Measurements from ENCODE around the gene YY1AP1. TPM values are rescaled to one million over a fixed set of nuclear protein-coding genes. Genes with fewer than 3 reads are reported as not detected.
"Not testable (repeated sequence)": the region's sequence is repeated elsewhere in the genome, so short reads cannot be mapped to it uniquely, and the experiment has no call there.

The YY1AP1 gene
- total RNA-seq, 1 donor from 2014 or later: 50.8 TPM

DNA sequence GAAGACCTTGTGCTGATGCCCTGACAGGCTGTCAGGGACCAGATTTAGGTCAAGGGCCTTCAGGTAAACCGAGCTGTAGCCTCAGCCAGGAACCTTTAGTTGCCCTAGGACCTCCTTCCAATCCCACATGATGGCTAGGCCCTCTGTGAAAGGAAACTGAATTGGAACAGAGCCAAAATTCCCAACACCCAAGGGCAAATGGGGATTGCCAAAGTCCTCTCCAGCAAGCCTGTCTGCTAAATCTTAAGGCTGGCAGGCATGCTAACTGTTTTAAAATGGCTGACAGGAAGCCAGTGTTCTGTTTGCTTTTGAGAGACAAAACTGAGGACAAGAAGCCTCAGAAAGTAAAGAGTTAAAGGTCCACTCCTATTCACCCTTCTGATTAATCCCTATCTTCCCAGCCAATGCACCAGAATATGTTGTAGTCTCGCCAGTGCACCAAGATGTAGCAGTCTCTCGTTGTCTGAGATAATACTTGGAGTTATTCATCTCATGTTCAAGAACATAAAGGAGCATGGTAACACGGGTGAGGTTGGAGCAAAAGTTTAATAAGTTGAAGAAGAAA lies 43.5 kb downstream of the YY1AP1 start:
- Mint-ChIP-seq H3K4me3 (no peak overlapping the region), H3K27ac (no peak overlapping the region), H3K4me1 (ENCODE audit: unreplicated experiment) (peaks cover 4% of the 10 kb centered on the region), H3K27me3 (no peaks in the 10 kb centered on the region), H3K9me3 (no peaks in the 10 kb centered on the region), H3K36me3 (no peaks in the 10 kb centered on the region)
- no peak for DNase-seq (ENCODE audit: extremely low spot score, unreplicated experiment)
- TF ChIP-seq, protein P1, sequence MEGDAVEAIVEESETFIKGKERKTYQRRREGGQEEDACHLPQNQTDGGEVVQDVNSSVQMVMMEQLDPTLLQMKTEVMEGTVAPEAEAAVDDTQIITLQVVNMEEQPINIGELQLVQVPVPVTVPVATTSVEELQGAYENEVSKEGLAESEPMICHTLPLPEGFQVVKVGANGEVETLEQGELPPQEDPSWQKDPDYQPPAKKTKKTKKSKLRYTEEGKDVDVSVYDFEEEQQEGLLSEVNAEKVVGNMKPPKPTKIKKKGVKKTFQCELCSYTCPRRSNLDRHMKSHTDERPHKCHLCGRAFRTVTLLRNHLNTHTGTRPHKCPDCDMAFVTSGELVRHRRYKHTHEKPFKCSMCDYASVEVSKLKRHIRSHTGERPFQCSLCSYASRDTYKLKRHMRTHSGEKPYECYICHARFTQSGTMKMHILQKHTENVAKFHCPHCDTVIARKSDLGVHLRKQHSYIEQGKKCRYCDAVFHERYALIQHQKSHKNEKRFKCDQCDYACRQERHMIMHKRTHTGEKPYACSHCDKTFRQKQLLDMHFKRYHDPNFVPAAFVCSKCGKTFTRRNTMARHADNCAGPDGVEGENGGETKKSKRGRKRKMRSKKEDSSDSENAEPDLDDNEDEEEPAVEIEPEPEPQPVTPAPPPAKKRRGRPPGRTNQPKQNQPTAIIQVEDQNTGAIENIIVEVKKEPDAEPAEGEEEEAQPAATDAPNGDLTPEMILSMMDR (conservative IDR thresholded peaks at IDR 0.05): no peak

DNA sequence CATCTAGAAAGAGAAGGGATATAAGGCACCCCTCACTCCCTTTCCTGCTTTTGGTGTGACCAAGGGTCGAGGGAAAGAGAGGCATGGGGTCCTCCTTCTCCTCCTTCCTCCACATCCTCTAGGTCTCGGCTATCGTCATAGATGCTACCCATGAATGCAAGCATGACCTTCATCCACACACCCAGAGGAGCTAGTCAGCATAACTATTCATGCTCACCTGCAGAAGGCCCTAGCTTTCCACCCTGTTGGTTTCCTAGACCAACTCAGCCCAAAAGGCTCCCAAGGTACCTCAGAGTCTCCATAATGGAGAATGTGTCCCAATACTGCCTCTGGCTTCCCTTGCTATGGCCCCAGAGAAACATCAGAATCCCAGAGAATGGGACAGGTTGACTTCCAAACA lies 45.3 kb downstream of the YY1AP1 start:
- H3K9me3 Mint-ChIP-seq: no peaks in the 10 kb centered on the region
- DNase-seq (ENCODE audit: extremely low spot score, unreplicated experiment): no peak
- no peaks in the 10 kb centered on the region for H3K27me3 Mint-ChIP-seq
- H3K27ac Mint-ChIP-seq: no peak overlapping the region
- H3K4me1 Mint-ChIP-seq (ENCODE audit: unreplicated experiment): peaks cover under 1% of the 10 kb centered on the region
- TF ChIP-seq, protein P1 (conservative IDR thresholded peaks at IDR 0.05): no peak
- H3K4me3 Mint-ChIP-seq: no peak overlapping the region
- H3K36me3 Mint-ChIP-seq: no peaks in the 10 kb centered on the region

DNA sequence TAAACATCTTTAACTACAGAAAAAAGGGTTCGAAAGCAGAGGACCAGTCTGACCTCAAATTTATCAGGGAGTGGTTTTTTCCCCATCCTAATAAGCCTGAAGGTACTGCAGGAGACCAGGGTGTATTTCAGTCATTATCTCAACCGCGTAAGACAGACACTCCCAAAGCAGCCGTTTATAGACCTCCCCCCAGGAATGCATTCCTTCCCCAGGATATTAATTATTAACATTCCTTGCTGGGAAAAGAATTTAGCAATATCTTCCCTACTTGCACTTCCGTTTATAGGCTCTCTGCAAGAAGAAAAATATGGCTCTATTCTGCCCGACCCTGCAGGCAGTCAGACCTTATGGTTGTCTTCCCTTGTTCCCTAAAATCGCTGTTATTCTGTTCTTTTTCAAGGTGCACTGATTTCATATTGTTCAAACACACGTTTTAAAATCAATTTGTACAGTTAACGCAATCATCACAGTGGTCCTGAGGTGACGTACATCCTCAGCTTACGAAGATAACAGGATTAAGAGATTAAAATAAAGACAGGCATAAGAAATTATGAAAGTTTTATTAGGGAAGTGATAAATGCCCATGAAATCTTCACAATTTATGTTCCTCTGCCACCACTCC lies 45.9 kb downstream of the YY1AP1 start:
- not testable (repeated sequence) for DNase-seq (ENCODE audit: extremely low spot score, unreplicated experiment); H3K4me3 Mint-ChIP-seq; H3K4me1 Mint-ChIP-seq (ENCODE audit: unreplicated experiment); H3K36me3 Mint-ChIP-seq; H3K9me3 Mint-ChIP-seq; H3K27ac Mint-ChIP-seq; H3K27me3 Mint-ChIP-seq

DNA sequence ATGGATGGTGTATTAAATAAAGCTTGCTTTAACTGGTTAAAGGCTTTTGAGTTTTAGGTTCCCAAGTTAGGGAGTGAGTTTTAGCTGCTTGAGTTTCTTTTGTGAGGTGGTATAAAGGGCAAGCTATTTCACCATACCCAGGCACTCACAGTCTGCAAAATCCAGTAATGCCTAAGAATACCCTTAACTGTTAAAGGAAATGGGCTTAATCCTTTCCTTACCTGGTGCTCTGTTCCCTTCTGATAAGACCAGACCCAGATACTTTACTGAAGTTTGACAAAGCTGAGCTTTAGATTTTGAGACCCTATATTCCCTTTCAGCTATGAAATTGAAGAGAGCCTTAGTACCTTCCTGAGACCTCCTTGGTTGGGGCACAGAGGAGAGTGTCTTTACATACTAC lies 48.2 kb downstream of the YY1AP1 start:
- no peak overlapping the region for H3K27ac Mint-ChIP-seq
- H3K27me3 Mint-ChIP-seq: no peaks in the 10 kb centered on the region
- no peaks in the 10 kb centered on the region for H3K4me1 Mint-ChIP-seq (ENCODE audit: unreplicated experiment)
- TF ChIP-seq, protein P1 (conservative IDR thresholded peaks at IDR 0.05): no peak
- H3K4me3 Mint-ChIP-seq: no peak overlapping the region
- no peak for DNase-seq (ENCODE audit: extremely low spot score, unreplicated experiment)
- no peaks in the 10 kb centered on the region for H3K36me3 Mint-ChIP-seq
- H3K9me3 Mint-ChIP-seq: no peaks in the 10 kb centered on the region

DNA sequence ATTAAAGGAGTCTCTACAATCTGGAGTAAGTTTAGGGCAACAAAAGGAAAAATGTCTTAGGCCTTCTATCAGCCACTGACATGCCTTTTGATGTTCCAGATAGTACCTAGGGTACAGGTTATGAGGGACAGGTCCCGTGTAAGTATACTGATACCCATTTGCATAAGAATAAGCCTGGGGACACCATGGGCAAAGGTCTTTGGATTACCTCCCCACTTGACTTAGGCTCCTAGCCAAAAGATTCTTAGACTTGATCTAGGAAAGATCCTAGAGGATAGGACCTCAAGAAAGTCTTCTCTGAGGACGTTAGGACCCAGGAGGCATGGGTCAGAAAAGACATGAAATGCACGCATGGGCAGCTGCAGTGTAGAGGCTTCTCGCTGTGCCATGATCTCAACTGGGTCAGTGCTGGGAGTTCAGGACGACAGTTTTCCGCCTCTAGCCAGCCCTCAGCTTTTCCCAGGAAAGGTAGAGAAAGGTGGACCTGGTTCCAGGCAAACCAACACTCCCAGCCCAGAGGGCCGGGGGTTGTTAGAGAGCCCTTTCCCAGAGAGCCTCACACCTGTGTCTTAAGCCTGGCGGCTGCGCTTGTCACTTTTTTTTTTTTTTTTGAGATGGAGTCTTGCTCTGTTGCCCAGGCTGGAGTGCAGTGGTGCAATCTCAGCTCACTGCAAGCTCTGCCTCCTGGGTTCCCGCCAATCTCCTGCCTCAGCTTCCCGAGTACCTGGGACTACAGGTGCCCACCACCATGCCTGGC lies 52.0 kb downstream of the YY1AP1 start:
- DNase-seq (ENCODE audit: extremely low spot score, unreplicated experiment): no peak
- no peaks in the 10 kb centered on the region for H3K36me3 Mint-ChIP-seq
- H3K4me3 Mint-ChIP-seq: no peak overlapping the region
- no peak overlapping the region for H3K27ac Mint-ChIP-seq
- H3K27me3 Mint-ChIP-seq: no peaks in the 10 kb centered on the region
- no peaks in the 10 kb centered on the region for H3K9me3 Mint-ChIP-seq
- no peaks in the 10 kb centered on the region for H3K4me1 Mint-ChIP-seq (ENCODE audit: unreplicated experiment)
- TF ChIP-seq, protein P1 (conservative IDR thresholded peaks at IDR 0.05): no peak

DNA sequence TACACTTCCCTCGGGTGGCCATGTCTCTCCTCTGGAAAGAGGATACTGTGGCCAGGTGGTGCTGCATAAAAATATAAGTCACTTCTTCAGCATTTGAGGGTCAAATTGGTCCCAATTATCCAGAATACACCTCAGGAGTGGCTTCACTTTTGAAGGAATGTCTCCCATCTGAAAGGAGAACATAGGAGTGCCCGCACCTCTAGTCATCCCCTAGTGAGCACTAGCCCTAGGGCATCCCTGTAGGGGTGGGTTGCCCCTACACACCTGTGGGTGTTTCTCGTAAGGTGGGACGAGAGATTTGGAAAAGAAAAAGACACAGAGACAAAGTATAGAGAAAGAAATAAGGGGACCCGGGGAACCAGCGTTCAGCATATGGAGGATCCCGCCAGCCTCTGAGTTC lies 62.1 kb downstream of the YY1AP1 start:
- not testable (repeated sequence) for H3K4me1 Mint-ChIP-seq (ENCODE audit: unreplicated experiment); H3K9me3 Mint-ChIP-seq; DNase-seq (ENCODE audit: extremely low spot score, unreplicated experiment); H3K36me3 Mint-ChIP-seq; H3K27ac Mint-ChIP-seq; H3K4me3 Mint-ChIP-seq
- peaks cover 18% of the 10 kb centered on the region for H3K27me3 Mint-ChIP-seq

Measured in type B pancreatic cell (in vitro differentiated cells).